NCI-H1694 treated with DMSO at 0.1 percent for 48 hours (cell line): Measurements from ENCODE around the gene COQ8A.

ENCODE experiments used
- DNase-seq: peaks from one replicate; lab custom pipeline; 2025; lab: John Stamatoyannopoulos, UW

The COQ8A gene

GRCh38 chr1:226974544-226975258, 34.6 kb downstream of the COQ8A start:
- DNase-seq, result no peak

GRCh38 chr1:226975259-226976250, 35.5 kb downstream of the COQ8A start:
- DNase-seq, result peak; percentile 44

GRCh38 chr1:226976276-226976977, 36.3 kb downstream of the COQ8A start:
- DNase-seq, result no peak

GRCh38 chr1:226976978-226977642, 37.0 kb downstream of the COQ8A start:
- DNase-seq, result no peak

- DNase-seq, result no peak
Observed at GRCh38 chr1:226977643-226978431, 37.7 kb downstream of the COQ8A start.

GRCh38 chr1:226978432-226979114, 38.5 kb downstream of the COQ8A start:
- DNase-seq, result no peak

- no peak for DNase-seq
Observed at GRCh38 chr1:226979115-226979516, 39.0 kb downstream of the COQ8A start.

GRCh38 chr1:226979517-226980121, 39.5 kb downstream of the COQ8A start:
- DNase-seq, result no peak

GRCh38 chr1:226980122-226980560, 40.0 kb downstream of the COQ8A start:
- DNase-seq, result no peak

GRCh38 chr1:226980565-226981385, 40.7 kb downstream of the COQ8A start:
- no peak for DNase-seq

- DNase-seq, result no peak
Observed at GRCh38 chr1:226981386-226981817, 41.3 kb downstream of the COQ8A start.

GRCh38 chr1:226981838-226982237, 41.7 kb downstream of the COQ8A start:
- DNase-seq, result no peak

GRCh38 chr1:226982451-226983177, 42.5 kb downstream of the COQ8A start:
- DNase-seq, result no peak

GRCh38 chr1:226983247-226983991, 43.3 kb downstream of the COQ8A start:
- no peak for DNase-seq

GRCh38 chr1:226983992-226984364, 43.9 kb downstream of the COQ8A start:
- no peak for DNase-seq

- peak; percentile 54 for DNase-seq
Observed at GRCh38 chr1:226984521-226985238, 44.6 kb downstream of the COQ8A start.
